T47D (cell line): ENCODE measurements around the gene PACC1.
"Not testable (repeated sequence)": the region's sequence is repeated elsewhere in the genome, so short reads cannot be mapped to it uniquely, and the experiment has no call there.

Source experiments
- DNase-seq, 2 experiments: peaks; one replicate each; pipeline versions ENCODE4 v3.0.0 to v3.0.0-alpha.2; 2011 to 2012; ENCODE audit warnings: low read depth in 1 of 2, low spot score in 1 of 2
- JUND ChIP-seq: IDR thresholded peaks from 2 replicates; pipeline ENCODE4 v1.6.1; 2012; ENCODE audit warnings: low read depth
- in situ Hi-C: cut with HindIII; loops from 2 replicates; pipeline ENCODE4 v1.10.0; 2016; ENCODE audit warnings: low sequenced_read_pairs, low pct_unique_long_range_greater_than_20kb

The PACC1 gene

GRCh38 chr1:212401838-212402582 lies 12.7 kb downstream of the PACC1 start:
- DNase-seq, result no peak
- TF ChIP-seq JUND, result no peak
- in situ Hi-C loops, result no loop called here

- in situ Hi-C loops, result no loop called here
- no peak for DNase-seq
- no peak for TF ChIP-seq JUND
Measured at GRCh38 chr1:212401042-212401441, 13.6 kb downstream of the PACC1 start.

- in situ Hi-C loops, result no loop called here
- DNase-seq, result no peak
- TF ChIP-seq JUND, result no peak
Measured at GRCh38 chr1:212397171-212397570, 17.5 kb downstream of the PACC1 start.

- no peak for DNase-seq
- in situ Hi-C loops, result no loop called here
Measured at GRCh38 chr1:212396638-212397037, 18.0 kb downstream of the PACC1 start.

GRCh38 chr1:212395678-212396437 lies 18.8 kb downstream of the PACC1 start:
- DNase-seq, in situ Hi-C loops: not testable (repeated sequence)

More at GRCh38 chr1:212396638-212397037, 18.0 kb downstream of the PACC1 start:
- no peak for TF ChIP-seq JUND

GRCh38 chr1:212388985-212389716 lies 25.5 kb downstream of the PACC1 start:
- DNase-seq, result no peak
- no peak for TF ChIP-seq JUND
- in situ Hi-C loops, result no loop called here

- TF ChIP-seq JUND, result no peak
- DNase-seq, result no peak
- in situ Hi-C loops, result no loop called here
Measured at GRCh38 chr1:212386029-212386428, 28.7 kb downstream of the PACC1 start.

GRCh38 chr1:212381397-212382035 lies 33.2 kb downstream of the PACC1 start:
- in situ Hi-C loops, result no loop called here
- DNase-seq, result no peak
- no peak for TF ChIP-seq JUND

- no peak for TF ChIP-seq JUND
- DNase-seq, result no peak
- in situ Hi-C loops, result no loop called here
Measured at GRCh38 chr1:212379366-212379765, 35.3 kb downstream of the PACC1 start.

GRCh38 chr1:212377644-212378043 lies 37.0 kb downstream of the PACC1 start:
- in situ Hi-C loops, result no loop called here
- no peak for TF ChIP-seq JUND
- no peak for DNase-seq

GRCh38 chr1:212375986-212376385 lies 38.7 kb downstream of the PACC1 start:
- TF ChIP-seq JUND, result no peak
- no peak for DNase-seq
- in situ Hi-C loops, result no loop called here

GRCh38 chr1:212368073-212368484 lies 46.6 kb downstream of the PACC1 start:
- in situ Hi-C loops, result no loop called here
- peak; percentile 51 to 85 for DNase-seq
- no peak for TF ChIP-seq JUND
